Measurements from ENCODE around the gene GFRA4. TPM values are rescaled to one million over a fixed set of nuclear protein-coding genes. Genes with fewer than 3 reads are reported as not detected.

The GFRA4 gene
- total RNA-seq, 1 donor from 2014 or later: not detected

DNA sequence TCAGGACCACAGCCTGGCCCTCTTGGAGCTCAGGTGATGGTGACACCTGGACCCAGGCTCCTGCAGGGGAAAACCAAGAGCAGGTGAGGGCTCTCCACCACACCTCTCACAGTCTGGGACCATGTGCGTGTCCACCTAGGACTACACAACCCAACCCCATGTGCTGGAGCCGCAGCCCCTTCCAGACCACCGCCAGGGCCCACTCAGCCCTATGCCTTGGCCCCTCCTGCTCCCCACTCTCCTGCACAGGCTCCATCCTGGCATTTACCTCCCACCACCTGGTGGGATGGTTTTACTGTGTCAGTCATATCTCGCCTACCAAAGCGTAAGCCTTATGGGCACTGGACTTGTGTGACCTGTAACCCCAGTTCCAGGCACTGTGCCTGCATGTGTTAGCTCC lies 31.7 kb upstream of the GFRA4 start:
- no peak for DNase-seq (ENCODE audit: low spot score)

DNA sequence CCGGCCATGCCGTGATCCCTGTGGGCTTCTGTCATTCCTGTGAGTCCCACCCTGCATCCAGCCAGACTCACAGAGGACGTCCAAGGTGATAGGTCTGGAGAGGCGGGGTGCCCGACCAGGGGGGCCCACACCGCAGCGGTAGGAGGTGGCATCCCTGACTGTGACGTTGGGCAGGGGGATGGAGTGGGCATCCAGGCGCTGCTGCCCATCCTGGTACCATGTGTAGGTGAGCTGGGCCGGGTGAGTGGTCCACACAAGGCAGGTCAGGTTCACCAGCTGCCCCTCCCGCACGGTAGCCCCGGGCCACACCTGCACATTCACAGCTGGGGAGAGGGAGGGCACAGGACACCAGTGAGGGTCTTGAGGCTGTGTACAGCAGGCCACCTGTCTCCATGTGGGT lies 30.2 kb upstream of the GFRA4 start:
- DNase-seq (ENCODE audit: low spot score): no peak

DNA sequence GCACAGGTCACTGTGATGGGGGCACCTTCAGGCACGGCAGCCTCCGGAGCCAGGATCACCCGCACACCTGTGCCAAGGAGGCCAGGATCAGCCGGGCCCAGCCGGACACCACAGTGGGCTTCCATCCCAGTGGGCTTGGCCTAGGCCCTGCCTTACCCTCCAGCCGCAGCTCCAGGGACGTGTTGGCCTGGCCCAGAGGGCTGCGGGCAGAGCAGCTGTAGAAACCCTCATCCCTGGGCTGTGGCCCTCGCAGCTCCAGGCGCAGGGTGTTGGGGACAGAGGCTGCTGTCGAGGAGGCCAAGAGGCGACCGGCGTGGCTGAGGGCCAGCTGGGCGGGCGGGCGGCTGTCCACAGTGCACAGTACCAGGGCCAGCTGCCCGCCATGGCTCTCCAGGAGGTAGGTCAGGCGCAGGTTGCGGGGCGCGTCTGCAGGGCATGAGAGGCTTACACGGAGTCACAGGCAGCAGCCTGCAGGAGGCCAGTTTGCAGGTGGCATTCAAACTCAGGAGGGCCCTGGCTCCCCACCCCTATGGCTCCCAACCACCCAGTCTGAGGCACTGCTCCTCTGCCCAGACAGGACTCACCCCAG lies 29.6 kb upstream of the GFRA4 start:
- DNase-seq (ENCODE audit: low spot score): no peak

DNA sequence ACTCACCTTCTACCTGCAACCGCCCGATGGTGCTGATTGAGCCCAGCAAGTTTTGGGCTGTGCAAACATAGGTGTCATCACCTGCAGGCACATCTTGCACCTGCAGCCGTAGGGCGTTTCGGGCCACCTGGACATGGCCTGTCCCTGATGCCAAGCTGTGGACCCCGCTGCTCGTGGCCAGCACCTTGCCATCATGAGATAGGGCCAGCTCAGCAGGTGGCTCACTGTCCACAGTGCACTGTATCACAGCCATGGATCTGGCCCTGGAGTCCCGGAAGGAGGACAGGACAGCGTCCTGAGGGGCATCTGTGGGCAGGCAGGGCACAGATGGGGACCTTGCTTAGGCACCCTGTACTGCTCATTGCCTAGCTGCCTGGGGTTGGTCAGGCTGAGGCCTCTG lies 28.7 kb upstream of the GFRA4 start:
- DNase-seq (ENCODE audit: low spot score): no peak

DNA sequence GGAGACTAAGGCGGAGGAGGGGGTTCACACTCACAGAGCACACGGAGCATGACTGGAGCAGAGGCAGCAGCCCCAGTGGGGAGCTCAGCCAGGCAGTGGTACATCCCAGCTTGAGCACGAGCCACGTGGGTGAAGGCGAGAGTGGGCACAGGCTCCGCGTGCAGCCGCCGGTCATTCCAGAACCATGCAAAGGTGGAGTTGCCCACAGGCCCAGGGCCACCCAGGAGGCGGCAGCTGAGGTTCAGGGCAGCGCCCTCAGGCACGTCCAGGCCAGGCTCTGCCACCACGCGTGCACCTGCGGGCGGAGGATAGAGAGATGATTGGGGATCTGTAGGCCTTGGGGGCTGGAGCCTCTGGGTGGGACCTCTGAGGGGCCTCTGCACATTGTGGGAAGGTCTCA lies 28.1 kb upstream of the GFRA4 start:
- no peak for DNase-seq (ENCODE audit: low spot score)

DNA sequence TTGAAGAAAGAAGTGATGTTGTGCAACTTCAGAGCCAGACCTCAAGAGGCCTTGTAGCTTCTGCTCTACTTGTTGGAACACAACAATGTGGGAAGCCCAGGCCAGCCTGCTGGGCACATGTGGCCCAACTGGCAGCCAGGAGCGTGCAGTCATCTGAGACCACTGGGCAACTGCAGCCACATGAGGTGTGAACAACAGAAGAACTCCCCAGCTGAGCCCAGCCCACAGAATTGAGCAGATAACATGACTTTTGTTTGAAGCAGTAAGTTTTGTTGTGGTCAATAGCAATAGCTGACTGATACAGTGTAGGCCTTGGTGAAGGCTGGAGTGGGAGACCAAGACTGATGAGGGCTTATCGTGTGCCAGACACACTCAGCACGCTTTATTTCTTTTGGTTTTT lies 27.2 kb upstream of the GFRA4 start:
- DNase-seq (ENCODE audit: low spot score): no peak

DNA sequence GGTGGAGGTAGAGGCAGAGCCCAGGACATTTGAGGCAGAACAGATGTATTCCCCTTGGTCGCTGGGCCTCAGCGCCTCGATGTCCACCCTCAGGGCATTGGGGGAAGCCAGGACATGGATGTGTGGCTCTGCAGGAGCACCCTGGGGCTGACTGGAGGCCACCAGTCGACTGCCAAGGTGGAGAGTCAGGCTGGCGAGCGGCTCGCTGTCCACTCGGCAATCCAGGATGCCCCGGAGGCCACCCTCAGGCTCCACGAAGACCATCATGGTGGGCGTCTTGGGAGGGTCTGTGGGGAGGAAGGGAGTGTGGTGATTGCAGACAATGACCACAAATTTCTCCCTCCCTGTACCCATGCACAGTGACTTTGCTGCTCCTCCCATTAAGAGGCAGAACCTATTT lies 26.8 kb upstream of the GFRA4 start:
- no peak for DNase-seq (ENCODE audit: low spot score)

DNA sequence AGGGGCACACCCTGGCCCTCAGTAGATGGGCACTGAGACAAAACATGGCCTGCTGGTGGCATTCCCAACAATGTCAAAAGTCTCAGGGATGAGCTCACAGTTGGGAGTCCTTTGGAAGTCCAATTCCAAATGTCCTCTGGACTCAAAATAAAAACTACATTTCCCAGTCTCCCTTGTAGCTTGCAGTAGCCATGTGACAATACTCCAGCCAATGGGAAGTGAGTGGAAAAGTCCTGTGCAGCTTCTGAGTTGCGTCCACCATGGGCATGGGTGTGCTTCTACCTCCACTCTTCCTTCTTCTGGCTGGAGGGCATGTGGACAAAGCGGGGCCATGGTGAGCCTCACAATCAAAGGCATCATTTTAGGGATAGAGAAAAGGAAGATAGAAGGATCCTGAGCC lies 24.5 kb upstream of the GFRA4 start:
- no peak for DNase-seq (ENCODE audit: low spot score)

DNA sequence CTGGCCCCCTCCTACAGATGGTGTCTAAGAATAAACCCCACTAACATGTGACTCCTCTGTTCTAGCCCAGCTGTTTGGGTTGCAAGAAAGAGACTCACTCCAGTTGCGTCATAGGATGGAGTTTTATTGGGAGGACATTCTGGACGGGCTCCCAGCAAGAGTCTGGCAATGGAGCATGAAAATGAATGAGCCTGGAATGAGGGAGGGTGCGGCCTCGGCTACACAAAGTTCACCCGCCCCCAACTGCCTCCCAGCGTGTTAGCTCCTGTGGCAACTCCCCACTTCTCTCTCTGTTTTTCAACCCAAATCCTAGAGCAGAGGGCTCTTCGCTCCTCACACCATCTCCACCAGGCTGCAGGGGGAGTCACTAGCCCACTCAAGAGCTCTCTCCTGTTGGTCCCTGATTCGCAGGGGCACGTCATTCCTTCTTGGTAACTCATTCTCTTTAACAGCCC lies 23.7 kb upstream of the GFRA4 start:
- peak; percentile 80 for DNase-seq (ENCODE audit: low spot score)

DNA sequence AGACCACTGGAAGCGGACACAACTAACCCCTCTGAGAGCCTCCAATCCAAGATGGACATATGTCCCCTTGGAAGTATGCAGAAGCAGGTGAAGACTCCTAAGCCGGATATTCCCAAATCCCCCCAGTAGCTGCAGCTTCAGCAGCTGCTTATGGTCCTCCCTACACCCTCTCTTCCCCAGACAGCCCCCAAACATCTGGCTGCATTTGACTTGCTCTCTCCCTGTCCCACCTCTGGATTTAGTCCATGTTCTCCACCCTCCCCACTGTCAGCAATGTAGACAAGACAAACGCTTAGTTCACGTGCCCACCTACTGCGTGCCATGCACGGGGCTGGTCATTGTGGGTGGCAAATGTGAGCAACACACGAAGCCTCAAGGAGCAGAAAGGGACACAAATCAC lies 23.2 kb upstream of the GFRA4 start:
- DNase-seq (ENCODE audit: low spot score): no peak

DNA sequence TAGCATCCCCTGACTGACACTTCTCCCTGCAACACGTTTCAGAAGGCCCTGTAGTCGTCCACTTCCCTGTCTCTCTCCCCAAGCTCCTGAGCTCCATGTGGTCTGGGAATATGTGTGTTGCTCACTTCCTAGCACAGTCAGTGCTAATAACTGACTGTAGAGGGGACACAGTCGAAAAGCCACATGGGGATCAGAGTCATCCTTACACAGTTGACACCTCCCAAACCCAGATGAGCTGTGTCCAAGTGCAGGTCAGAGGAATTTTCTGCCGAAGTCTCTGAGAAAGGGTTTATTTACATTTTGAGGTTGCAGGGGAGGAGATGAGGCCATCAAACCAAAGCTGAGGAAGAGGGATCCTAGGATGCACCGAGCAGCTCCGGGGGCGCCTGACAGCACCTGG lies 22.1 kb upstream of the GFRA4 start:
- DNase-seq (ENCODE audit: low spot score): no peak

DNA sequence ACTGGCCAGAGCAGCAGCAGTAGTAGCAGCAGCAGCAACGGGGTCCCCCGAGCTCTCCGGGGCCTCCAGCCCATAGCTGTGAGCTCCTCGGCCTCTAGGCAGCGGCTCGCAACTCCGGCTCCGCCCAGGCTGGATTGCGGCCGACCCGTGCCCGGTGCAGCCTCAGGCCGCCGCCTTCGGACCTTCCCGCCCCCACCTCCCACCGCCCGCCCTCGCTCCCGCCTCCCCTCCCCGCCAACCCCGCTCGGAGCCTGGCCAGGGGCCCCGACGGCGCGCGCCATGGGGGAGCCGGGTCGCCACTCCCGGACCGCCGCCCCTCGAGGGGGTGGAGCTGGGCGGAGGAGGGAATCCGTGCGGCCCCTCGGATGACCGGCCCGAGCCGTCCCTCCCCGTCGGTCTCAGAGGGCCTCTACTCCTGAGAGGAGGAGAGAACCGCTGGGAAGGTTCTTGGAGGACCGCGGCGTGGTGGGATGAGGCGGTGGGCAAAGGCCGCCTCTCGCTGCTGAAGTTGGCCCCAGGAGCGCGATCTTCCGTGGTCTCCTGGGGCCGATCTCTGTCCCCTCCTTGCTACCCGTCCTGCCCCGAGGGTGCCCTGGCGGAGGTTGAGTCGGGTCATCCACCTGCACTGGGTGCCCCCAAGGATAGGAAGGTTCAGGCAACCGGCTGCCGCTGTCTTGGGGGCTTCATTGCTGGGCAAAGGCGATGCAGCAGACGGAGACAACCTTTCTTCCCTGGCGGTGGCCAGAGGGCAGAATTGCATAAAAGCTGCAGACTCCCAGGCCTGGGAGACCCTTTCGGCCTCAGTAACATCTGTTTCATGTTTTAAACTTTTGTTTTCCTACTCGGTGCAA lies 19.0 kb upstream of the GFRA4 start, which contains the start of gene ADAM33:
Gene ADAM33, minus strand, starts transcription at position 80 of the 851 bp plus-strand sequence. Its CDS starts 6 bp downstream, at position 74.
- no peak for DNase-seq (ENCODE audit: low spot score)

DNA sequence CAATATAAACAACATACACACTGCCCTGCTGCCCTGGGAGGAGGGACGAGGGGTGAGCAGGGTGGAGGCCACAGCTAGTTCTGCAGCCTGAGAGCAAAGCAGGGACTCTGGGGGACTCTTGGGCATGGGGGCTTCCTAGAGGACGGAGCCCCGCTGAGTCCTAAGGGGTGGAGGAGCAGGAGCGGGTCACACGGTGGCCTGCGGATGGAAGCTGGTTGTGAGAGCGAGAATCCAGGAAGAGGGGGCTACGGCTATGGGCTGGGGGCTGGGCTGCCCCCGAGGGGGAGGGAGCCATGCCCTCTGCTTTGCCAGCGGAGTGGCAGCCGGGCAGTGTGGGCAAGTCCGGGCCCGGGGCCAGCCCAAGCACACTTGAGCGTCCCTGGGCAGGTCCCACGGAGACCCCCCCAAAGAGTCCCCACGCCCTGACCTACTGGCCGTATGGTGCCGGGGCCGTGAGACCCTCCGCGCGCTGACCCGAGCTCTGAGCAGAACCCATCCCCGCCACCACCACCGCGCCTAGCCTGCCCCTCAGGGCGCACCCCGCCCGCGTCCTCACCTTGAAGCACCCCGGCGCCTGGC lies 18.2 kb upstream of the GFRA4 start:
- DNase-seq (ENCODE audit: low spot score): no peak

DNA sequence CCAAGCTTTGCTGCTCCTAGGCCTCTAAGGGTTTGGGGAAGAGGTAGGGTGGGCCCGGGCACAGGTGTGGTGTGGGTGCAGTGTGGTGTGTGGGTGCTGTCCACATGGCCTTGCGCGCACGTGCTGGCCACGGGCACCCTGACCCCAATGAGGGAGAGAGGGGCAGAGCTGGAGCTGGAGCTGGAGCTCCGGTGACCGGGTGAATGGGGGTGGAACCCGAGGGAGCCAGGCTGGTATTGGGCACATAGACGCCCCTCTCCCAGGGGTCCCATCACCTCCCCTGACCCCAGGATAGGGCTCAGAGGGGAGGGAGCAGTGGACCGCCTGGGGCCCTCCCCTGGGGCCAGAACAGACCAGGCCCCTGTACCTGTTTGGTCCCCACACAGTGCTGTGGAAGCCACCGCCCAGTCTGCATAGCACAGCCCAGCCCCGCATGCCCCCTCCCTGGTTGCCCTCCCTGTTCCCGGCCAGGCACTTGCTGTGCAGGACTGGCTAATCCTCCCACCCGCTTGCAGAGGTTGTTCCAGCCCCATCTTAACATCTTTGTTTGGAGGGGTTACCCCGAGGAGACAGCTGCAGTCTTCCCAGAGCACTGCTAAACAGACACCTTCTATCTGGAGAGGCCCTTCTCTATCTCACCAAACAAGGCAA lies 17.6 kb upstream of the GFRA4 start:
- DNase-seq (ENCODE audit: low spot score): no peak

DNA sequence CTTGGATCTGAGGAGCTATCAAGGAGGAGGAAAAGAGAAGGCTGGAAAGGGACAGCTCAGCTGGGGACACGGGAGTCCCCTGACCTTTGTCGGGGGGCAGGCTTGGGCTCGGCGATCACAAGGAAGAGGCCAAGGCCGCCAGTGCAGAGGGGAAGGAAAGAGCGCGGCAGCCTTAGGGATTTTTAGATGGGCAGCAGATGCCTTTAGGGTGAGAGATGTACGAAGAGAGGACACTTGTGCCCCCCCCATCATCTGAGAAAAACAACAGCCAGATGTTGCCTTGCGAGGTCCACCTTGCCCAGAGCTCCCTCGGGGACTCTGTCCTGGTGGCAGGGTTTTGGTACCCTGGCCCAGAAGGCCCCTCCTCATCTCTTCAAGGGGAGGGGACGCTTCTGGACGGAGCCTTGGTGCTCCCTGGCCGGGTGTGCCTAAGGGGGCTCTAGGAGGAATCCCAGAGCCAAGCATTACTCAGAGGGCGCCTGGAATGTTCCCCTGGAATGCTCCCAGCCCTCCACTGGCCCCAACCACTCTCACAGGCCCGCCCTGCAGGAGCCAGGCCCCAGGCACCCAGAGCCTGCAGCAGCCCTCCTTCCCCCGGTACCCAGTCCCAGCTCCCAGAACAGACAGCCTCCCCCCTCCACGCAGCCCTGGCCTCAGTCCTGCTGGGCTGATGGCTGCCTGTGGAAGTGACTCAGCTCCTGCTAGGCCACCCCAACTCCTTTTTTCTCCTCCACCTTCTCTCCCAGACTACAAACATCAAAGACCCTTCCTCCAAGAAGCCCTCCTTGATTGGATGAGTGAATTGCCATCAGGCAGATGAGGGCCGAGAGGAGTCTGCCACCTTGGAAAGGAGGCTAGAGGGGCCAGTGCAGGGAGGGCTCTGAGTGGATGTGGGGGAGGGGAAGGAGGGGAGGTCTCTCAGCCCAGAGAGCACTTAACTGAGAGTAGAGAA lies 16.8 kb upstream of the GFRA4 start:
- DNase-seq (ENCODE audit: low spot score): peak; percentile 60

DNA sequence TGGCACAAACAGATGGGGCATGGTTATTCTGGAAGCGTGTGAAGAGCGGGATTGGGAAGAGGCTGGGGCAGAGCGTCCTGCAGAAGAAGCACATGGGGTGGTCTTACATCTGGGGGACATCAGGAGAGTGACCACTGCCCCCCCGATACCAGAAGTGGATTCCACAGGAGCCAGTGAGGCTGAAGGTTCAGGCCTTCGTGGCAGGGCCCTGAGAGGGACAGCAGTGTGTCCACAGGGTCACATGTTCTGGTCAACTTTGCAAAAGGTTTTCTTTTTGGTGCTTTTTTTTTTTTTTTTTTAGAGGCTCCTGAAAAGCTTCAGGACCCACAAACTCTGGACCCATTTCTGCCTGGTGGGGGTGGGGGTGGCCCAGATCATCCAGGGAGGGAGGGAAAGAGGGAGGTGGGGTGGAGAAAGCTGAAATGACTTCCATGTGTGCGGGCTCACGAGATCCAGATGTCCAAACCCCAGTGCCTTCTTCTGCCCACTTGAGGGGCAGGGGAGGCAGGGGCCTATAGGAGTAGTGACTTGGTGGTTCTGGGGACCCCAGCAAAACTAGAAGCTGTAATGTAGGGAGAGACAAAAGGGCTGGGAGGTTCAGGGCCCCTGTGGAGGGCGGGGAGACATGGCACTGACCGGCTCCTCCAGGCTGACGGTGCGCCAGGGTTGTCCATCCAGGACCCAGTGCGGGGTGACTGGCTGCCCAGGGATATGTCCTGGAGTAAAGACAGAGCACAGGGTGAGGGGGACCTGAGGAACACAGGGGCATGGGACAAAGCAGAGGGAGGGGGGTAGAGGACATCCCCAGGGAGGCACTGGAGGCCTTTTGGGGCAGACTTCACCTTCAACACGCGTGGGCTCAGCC lies 15.9 kb upstream of the GFRA4 start:
- DNase-seq (ENCODE audit: low spot score): no peak

DNA sequence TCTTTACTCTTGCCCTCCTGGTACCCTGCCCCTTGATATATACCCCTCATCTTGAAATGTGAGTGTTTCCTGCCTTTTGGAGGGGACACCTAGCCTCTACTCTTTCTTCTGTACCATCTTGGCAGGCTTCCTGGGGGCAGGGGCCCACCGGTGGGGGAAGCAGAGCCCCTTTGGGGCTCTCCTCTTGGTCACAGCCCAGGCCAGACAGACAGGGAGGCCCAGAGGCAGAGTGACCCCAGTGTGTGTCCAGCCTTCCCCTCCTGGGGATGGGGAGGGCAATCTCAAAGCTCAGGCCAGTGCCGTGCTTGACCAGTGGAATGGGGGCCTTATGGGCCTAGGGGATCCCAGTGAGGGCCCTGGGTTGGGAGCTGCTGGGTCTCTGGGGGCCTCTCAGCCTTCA lies 15.0 kb upstream of the GFRA4 start:
- DNase-seq (ENCODE audit: low spot score): no peak

DNA sequence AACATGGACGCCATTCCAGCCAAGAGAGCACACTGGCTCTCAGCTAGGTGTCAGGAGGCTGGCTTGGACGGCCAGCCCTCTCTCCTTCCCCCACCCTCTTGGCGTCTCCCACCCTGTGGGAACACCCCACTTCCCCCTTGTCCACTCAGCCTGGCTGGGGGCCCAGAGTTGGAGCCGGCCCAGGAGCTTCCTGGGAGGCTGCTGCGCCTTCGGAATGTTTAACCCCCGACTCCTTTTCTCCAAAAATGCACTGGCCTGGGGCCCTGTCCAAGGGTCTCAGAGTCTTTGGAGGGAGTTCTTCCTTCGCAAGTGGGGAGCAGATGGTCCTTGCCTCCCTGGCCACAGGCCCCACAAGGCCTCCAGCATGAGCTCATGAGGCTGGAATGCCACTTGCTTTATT lies 14.5 kb upstream of the GFRA4 start:
- no peak for DNase-seq (ENCODE audit: low spot score)

DNA sequence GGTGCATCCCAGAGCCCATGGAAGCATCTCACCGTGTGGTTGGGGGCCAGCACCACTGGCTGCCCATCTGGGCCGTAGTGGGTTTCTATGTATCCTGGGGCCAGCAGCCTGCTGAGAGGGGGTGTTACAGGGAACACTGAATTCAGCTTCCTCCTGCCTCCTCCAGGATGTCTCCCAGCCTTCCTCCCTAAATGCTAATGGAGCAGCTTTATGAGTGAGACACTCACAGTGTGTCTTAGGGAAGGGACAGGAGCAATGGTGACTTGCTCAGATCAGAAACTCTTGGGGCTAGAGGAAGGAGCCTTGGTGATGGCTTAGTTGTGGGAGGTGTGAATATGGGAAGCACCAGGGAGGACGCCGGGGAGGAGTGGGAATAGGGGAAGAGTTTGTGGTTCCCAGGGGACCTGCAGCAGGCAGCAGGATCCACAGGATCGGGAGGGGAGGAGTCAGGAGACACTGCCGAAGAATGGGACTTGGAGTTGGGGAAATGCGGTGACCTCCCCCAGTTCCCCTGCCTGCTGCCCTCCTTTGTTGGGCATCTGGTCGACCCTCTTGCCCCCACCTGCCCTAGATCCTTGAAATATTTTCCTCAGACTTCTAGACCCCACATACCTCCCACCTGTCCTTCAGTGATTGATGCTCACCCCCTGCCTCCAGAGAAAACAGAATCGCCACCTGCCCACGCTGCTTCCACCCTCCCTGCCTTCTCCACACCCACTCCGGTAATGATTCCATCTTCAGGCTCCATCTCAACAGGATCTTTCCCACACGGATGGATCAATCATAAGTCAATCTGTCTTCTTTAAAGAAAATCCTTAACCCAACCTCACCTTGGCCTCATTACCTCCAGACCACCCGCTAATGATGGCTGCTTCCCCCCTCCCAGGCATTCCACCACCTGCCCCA lies 12.0 kb upstream of the GFRA4 start:
- DNase-seq (ENCODE audit: low spot score): no peak
